ENCODE measurements around the gene BAZ1B.
"Not testable (repeated sequence)": the region's sequence is repeated elsewhere in the genome, so short reads cannot be mapped to it uniquely, and the experiment has no call there.

The BAZ1B gene, protein sequence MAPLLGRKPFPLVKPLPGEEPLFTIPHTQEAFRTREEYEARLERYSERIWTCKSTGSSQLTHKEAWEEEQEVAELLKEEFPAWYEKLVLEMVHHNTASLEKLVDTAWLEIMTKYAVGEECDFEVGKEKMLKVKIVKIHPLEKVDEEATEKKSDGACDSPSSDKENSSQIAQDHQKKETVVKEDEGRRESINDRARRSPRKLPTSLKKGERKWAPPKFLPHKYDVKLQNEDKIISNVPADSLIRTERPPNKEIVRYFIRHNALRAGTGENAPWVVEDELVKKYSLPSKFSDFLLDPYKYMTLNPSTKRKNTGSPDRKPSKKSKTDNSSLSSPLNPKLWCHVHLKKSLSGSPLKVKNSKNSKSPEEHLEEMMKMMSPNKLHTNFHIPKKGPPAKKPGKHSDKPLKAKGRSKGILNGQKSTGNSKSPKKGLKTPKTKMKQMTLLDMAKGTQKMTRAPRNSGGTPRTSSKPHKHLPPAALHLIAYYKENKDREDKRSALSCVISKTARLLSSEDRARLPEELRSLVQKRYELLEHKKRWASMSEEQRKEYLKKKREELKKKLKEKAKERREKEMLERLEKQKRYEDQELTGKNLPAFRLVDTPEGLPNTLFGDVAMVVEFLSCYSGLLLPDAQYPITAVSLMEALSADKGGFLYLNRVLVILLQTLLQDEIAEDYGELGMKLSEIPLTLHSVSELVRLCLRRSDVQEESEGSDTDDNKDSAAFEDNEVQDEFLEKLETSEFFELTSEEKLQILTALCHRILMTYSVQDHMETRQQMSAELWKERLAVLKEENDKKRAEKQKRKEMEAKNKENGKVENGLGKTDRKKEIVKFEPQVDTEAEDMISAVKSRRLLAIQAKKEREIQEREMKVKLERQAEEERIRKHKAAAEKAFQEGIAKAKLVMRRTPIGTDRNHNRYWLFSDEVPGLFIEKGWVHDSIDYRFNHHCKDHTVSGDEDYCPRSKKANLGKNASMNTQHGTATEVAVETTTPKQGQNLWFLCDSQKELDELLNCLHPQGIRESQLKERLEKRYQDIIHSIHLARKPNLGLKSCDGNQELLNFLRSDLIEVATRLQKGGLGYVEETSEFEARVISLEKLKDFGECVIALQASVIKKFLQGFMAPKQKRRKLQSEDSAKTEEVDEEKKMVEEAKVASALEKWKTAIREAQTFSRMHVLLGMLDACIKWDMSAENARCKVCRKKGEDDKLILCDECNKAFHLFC (N-terminal part only)

GRCh38 chr7:73522105-73522872, at the start of gene BAZ1B:
Gene BAZ1B (minus strand): TSS chr7:73522293. CDS start chr7:73521933, 360 bp downstream.
- DNase-seq (ENCODE audit: low read depth), result peak; percentile 96

DNA sequence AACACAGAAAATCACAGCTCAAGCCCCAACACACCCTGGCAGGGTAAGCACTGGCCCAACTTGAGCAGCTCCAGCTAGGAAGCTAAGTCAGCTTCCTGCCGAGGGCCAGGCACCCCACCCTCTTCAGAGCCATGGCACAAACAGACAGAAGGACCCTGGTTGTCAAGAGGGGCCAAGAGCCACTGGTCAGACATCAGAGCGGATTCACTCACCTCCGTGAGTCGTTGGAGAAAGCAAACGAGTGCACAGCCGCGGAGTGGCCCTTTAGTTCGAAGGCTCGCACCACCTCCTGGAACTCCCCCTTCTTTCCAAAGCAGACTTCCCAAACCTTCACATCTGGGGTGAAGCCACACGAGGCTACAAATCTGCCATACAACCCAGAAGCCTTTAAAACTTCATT, 48.9 kb upstream of the BAZ1B start:
- no peak for DNase-seq (ENCODE audit: low read depth)

DNA sequence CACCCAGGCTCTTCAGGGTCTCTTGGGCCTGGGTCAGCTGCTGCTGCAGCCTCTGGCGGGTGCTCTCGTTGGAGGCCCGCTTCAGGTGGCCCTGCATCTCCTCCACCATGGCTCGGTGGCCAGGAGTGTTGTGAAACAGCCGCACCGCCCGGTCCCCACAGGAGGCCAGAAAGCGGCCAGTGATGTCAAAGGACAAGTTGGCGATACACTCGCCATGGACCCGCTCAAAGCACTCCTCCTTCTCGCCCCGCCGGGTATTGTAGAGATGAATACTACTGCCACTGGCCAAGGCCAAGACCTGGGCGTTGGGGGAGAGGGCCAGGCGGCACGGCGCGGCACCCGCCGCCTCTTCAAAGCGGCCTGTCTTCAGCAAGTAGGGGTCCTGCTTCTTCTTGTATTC, 48.4 kb upstream of the BAZ1B start:
- no peak for DNase-seq (ENCODE audit: low read depth)

DNA sequence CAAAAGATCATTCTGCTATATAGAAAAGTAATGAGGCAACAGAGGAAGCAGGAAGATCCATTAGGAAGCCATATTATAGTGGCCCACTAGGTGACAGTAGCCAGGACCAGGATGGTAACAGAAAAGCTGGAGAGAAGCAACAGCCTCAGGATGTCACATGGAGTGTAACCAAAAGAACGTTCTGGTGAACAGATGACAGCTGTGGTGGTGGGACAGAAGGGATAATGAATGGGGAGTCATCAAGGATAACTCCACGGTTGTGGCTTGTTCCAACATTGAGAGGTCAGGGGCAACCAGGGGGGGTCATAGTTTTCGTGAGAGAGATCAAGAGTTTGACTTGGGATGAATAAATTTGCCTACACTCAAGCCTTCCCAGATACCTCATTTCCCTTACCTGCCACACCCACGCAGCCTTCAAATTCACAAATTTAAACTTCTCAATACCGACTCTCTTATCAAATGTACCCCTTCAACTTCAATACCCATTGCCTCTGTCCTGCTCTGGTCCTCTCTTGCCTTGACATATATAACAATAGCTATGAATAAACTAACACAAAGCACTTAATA, 47.0 kb upstream of the BAZ1B start:
- no peak for DNase-seq (ENCODE audit: low read depth)

DNA sequence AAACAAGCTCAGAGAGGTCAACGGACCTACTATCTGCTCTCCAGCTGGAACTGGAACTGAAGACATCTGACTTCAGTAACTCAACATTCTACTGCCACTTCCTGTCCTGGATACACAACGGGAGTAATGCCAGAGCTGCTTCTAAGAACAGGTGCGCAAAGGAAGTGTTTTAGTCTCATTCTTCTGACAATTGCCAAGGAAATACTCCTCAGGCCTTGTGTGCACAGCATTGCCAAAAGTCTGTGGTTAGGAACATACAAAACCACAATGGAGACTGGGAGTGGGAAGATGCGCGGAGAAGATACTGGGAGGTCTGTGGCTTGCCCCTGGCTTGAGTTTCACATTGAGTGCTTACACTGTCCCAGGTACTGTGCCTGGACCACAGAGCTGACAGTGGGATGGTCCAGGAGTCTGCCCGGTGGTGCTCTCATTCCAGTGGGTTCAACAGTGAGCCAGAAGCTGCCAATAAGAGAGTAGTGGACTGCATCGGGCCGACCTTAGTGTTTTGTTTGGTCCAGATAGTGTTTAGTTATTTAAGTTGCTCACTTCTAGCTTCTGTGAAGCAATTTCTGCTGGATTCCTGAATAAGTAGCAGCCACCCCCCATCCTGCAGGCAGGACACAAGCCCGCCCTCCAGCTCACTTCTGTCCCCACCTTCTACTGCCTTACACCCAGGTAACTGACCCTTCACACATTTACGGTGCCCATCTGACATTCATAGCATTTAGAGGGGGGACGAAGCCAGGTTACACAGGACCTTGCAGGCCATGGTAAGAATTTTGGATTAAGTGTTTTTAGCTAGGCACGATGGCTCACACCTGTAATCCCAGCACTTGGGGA, 46.0 kb upstream of the BAZ1B start:
- no peak for DNase-seq (ENCODE audit: low read depth)

- DNase-seq (ENCODE audit: low read depth), result no peak
Observed at GRCh38 chr7:73567140-73567539, 45.0 kb upstream of the BAZ1B start.

GRCh38 chr7:73566431-73566830, 44.3 kb upstream of the BAZ1B start:
- not testable (repeated sequence) for DNase-seq (ENCODE audit: low read depth)

- DNase-seq (ENCODE audit: low read depth), result no peak
Observed at GRCh38 chr7:73565675-73566340, 43.7 kb upstream of the BAZ1B start.

DNA sequence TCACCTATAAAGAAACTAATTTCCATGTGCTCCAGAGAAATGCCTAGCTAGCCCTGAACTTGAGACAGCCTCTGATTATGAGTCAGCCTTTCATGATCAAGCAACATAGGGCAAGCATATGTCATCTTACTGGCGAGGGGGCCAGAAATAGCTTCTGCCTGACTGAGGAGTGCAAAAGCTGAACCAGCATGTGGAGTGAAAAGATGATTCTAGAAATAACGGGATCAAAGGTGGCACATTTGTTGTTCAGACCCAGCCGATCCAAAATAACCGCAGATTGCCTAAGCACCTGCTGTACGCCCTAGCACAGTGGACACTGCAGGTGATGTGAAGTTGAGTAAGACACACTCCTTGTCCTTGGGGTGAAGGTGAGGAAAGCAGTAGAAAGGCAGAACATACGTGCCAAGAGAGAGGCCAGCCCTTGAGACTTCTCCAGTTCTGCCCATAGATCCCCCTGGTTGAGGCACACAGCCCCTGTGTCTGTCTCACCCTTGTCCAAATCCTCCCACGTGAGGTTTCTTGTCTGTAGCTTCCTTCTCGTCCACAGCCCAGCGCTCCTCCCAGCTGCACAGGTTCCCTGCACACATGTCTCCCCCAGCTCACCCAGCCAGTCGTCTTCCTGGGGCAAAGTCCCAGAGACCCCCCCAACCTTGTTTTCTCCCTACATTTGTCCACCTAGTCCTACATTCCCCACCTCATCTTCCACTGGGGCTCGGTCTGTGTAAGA, 38.2 kb upstream of the BAZ1B start:
- DNase-seq (ENCODE audit: low read depth), result no peak

GRCh38 chr7:73557397-73558257, 35.5 kb upstream of the BAZ1B start, which contains the start of gene BCL7B:
Gene BCL7B (minus strand): TSS chr7:73557690. CDS start chr7:73557578, 112 bp downstream.
- peak; percentile 70 for DNase-seq (ENCODE audit: low read depth)

GRCh38 chr7:73557108-73557396, 35.0 kb upstream of the BAZ1B start:
- peak; percentile 87 for DNase-seq (ENCODE audit: low read depth)

DNA sequence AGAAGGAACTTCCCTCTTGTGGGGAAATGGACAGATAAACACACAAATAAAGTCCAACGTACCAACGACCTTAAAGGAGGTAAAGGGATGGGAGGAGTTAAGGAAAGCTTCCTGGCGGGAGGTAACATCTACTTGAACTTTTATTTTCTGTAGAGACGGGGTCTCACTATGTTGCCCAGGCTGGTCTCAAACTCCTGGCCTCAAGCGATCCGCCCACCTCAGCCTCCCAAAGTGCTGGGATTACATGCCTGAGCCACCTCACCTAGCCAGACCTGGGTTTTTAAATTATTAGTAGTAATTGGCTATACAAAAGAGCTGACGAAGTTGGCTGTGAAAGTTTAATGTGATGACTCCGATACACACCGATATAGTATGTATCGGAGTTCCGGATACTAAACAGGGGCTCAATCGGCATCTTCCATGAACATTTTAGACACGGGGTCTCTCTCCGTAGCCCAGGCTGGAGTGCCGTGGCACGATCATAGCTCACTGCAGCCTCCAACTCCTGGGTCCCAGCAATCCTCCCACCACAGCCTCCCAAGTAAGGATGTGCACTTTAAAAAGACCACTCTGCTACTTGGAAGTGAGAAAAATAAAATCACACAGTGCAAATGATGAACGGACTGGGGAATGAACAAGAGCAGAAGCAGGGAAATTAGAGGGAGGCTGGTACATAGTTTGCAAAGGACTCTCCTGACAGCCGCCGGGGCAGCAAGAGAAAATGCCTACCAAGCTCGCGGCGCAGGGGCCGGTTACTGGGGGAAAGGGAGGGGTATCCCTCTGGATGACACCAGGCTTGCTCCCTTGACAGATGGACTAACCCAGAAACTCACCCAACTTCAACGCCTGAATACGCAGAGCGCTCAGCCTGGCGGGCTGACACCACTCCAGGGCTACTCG, 34.4 kb upstream of the BAZ1B start:
- DNase-seq (ENCODE audit: low read depth), result no peak

DNA sequence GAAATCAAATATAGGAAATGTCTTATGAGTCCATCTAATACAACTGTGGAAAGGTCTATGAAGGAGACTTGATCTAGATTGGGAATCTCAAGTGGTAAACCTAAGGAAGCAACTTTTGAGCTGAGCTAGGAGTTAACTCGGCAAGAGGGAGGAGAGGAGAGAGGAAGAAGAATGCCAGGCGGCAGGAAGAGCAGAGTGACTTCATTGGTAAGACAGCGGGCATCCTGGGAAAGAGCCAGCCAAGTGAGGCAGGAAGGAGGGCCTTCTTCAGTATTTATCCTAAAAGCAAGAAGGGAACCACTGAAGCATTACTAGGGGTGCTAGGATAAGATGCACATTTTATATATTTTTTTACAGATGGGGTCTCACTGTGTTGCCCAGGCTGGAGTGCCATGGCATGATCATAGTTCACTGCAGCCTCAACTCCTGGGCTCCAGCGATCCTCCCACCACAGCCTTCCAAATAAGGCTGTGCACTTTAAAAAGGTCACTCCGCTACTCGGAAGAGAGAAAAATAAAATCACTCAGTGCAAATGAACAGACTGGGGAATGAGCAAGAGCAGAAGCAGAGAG, 33.4 kb upstream of the BAZ1B start:
- no peak for DNase-seq (ENCODE audit: low read depth)

DNA sequence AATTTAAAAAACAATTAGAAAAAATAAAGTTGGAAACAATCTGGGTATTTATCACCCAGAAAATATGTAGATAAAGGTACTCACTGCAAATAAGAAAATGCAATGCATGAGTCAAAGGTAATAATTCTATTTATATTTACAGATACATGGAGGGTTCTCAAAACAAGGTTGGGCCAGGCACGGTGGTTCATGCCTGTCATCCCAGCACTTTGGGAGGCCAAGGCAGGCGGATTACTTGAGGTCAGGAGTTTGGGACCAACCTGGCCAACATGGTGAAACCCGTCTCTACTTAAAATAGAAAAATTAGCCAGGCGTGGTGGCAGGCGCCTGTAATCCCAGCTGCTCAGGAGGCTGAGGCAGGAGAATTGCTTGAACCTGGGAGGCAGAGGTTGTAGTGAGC, 28.0 kb upstream of the BAZ1B start:
- not testable (repeated sequence) for DNase-seq (ENCODE audit: low read depth)

DNA sequence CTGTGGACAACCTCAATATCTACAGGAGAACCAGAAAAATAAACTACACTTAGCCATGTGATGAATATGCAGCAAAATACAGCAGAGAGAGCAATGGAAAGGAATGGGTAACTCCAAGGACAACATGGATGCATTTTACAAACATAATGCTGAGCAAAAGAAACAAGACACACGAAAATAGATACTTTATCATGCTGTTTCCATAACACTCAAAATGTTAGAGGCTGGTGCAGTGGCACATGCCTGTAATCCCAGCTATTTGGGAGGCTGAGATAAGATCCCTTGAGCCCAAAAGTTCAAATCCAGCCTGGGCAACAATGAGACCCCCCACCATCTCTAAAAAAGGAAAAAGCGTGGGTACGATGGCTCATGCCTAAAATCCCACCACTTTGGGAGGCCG, 27.1 kb upstream of the BAZ1B start:
- no peak for DNase-seq (ENCODE audit: low read depth)

DNA sequence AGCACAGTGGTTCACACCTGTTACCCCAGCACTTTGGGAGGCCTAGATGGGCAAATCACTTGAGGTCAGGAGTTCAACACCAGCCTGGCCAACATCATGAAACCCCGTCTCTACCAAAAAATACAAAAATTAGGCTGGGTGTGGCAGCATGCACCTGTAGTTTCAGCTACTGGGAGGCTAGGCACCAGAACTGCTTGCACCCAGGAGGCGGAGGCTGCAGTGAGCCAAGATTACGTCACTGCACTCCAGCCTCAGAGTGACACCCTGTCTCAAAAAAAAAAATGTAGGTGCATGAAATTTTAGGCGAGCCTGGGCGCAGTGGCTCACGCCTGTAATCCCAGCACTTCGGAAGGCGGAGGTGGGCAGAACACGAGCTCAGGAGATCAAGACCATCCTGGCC, 25.7 kb upstream of the BAZ1B start:
- DNase-seq (ENCODE audit: low read depth), result no peak

GRCh38 chr7:73544678-73545077, 22.6 kb upstream of the BAZ1B start:
- DNase-seq (ENCODE audit: low read depth), result no peak
